Measurements from ENCODE around the gene PRDM1. TPM values are rescaled to one million over a fixed set of nuclear protein-coding genes. Genes with fewer than 3 reads are reported as not detected.

The PRDM1 gene
- total RNA-seq, 2 donors from 2014 or later, result 16.6 to 25.9 TPM

DNA sequence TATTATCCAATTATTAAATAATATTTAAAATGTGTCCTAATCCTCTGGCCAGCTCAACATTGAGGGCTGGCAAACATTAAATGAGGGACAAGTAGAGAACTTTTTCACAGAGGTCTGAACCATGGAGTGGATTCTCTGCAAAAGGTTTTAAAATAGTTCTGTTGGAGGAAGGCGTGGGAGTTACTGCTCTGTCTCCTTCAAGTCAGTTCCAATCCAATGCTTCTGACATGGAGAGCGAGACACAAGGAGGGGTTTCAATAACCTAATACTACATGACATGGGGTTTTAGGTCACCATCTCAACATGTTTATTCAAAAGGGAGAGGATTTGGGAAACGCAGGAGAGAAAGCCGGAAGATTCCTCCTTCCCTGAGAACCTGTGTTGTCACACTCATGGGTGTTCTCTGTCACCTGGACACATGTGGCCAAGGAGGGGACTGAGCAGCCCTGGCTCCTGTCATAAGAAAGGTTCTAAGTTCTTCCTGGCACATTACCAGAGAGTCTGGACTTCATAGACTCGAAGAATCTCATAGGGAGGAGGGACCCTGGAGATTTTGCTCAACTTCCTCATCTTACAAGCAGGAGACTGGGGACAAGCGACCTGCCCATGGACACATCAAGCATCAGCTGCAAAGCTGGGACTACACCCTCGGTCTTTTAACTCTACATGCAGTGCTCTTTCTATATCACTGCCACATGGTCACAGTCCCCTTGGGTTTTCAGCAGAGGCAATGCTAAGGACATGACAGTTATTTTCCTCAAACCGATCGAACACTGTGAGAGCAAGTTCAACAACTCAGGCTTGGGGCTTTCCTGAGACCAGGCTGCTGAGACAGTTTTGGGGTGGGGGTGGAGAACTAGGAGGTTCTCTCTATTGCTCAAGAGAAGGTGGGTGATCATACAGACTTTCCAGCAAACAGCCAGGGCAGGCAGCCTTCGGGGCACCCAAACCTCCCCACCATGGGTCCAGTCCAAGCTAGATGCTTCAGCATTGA lies 38.6 kb downstream of the PRDM1 start:
- DNase-seq (no peak), ATAC-seq (no peak)
- intact Hi-C loops (cut with DNase I, micrococcal nuclease), result no loop called here

DNA sequence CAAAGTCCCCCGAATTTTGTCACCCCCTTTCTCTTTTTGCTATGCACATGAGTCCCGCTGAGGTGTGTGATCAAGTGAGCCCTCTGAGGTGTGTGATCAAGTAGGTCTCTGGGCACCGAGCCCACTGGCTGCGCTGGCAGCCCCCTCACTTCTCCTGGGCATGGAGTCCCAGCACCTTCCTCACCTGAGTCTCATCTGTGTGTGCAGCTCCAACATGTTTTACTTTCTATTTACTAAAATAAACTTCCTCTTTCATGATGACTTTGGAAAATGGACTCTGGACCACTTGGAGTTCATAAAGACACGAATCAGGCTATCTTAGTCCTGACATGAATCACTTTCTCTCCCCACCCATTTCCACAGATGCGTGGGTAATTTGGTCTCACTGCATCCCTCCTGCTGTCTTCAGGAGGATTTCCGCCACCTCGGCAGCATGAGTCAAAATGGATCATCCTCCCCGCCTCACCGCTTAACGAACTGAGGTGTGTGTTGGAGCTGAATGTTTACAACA lies 39.8 kb downstream of the PRDM1 start:
- peak; percentile 88 for ATAC-seq
- peak; percentile 44 to 54 for DNase-seq
- intact Hi-C loops (cut with DNase I, micrococcal nuclease), result no loop called here

DNA sequence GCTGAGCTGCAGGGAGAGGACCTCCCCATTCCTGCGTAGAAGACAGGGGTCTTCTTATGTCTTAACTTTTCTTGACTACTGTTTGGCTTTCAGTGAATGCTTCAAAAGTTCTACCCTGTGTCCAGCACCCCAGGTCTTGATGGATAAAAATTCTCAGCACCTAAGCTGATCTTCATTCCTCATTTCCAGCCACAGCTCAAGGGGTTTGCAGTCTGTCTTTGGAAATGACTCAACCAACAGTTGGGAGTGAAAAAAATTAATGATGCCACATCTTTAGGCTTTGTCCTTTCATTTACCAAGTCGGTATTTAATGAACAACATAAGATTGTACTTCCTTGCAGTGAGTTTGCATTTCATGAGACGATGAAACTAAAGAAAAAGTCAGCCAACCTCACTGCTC lies 40.3 kb downstream of the PRDM1 start:
- ATAC-seq (no peak), DNase-seq (no peak)
- intact Hi-C loops (cut with DNase I, micrococcal nuclease), result no loop called here

DNA sequence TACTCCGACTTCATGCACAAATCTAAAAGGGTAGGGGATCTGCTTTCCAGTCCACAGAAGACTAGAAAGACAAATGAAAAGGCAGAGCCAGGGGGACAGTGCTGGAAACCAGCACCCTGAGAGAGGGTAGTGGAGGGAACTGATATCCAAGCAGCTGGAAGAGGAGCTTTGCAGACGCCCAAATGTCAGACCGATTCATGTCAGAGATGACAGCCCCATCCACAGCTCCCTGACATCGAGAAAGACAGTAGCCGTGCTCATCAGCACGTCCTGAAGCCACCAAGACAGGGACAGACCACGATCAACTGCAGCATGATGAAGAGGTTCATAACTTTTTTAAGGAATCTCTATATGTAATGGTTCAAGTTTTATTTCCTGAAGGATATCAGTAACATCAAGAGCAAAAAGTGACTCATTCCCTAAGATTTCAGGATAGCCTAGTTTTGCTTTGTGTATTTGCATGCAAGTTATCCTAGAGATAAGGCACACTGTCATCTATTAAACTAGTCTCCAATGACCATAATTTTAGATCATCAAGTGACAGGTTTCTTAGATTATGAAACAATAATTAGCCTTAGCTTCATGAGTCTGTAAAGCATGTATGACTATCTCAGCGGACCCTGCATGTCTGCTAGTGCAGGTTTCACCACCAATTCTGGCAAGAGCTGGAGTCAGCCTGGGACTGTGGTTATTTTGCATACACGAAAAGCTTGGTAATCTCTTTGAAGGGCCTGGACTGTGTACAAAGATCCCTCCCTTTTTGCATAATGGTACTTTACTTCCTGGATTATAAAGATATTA lies 43.0 kb downstream of the PRDM1 start:
- ATAC-seq (peak; percentile 75), DNase-seq (peak in 1 of 2 donors; percentile 33)
- intact Hi-C loops (cut with DNase I, micrococcal nuclease), result no loop called here

DNA sequence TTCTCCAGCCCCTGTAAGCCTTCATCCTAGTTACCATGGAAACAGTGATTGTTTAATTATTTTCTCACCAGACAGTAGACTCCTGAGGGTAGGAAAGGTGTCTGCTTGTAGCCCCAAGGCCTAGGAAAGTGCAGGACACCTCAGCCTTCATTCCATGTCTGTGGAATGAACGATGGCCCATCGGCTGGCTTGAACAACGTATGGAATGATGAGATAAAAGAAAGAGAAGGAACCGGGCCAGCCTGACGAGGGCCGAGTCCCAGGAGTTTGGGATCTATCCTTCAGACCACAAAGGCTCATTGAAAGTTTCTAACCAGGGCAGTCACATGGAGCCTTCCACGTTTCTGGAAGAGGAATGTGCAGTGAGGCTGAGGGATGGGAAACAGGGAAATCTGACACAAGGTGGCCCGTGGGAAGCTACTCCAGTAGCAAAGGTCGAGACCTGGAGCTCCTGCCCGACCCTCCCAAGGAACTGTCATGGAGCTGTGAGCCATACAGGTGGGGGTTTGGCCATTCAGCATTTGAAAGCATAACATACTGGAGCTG lies 46.1 kb downstream of the PRDM1 start:
- DNase-seq, result no peak
- intact Hi-C loops (cut with DNase I, micrococcal nuclease), result no loop called here
- ATAC-seq, result no peak

DNA sequence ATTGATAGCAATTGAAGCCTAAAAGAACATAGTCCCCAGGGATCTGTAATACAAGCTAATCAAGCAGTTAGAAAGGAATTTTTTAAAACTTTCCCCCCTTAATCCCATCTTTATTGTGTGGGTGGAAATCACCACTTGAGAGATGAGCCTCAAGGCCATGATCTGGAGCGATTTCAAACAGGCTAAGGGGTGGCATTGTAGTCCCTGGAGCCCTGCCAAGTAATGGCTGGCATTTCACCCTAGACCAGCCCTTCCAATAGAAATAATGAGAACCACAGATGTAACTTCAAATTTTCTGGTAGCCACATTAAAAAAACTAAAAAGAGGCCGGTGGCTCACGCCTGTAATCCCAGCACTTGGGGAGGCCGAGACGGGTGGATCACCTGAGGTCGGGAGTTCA lies 46.9 kb downstream of the PRDM1 start:
- intact Hi-C loops (cut with DNase I, micrococcal nuclease), result no loop called here
- ATAC-seq (no peak), DNase-seq (no peak)

DNA sequence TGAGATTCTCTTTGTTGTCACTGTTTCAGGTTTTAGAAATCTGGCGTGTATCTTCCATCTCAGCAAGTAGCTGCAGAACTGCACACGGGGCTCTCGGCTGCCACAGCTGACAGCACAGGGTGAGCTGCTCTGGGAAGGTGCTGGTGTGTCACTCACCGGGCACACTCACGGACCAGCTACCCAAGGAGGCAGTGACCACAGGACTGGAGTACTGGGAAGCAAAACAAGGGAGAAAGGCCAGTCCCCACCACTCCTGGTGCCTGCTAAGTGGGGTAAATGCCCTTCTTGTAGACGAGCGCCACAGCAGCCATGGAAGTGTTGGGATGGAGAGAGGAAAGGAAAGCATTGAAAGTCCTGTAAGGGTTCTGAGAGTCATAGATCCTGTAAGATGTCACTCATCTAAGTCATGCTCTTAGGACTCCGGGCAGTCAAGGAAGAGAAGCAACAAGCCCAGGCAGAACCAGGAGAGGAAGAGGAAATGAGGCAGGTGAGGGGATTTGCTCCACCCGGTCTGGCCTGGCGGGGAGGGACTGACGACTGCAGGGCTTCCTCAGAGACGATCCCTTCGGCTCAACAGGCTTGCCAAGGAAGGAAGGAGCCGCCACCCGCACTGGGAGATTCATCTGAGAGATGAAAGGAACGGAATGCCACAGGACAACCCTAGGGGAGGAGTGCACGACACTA lies 48.1 kb downstream of the PRDM1 start:
- intact Hi-C loops (cut with DNase I, micrococcal nuclease), result no loop called here
- no peak for DNase-seq
- ATAC-seq, result peak; percentile 31

DNA sequence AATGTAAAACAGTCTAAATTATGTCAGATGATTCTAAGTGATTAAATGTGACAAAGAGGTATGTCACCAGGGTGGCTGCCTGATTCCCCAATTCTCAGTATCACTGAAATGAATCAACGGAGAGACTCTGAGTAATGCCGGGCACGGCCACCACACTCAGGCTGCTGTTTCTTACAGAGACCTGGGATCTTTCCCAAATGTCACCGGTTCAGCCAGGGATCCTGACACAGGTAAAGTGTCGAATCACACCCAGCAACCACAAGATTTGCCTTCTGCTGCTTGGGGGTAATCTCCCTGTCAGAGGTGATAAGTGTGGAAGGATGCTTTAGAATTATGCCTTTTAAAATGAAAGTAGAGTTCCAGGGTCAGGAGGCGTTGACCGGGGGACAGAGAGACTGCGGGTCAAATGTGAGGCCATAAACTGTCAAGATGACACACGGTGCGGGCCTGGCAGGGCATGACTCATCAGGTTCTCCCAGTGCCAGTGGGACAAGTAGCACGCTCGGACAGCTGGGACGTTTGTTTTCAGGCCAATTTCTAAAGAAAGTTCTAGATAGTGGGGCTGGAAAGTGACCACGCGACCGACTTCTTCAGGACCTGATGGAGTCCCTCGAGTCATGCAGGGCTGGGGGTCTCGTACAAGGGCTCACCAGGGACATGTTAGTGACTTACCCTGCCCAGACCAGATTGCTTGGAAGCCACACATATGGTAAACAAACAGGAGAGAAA lies 48.9 kb downstream of the PRDM1 start:
- intact Hi-C loops (cut with DNase I, micrococcal nuclease), result no loop called here
- DNase-seq, result peak; percentile 42 to 68
- peak; percentile 93 for ATAC-seq

DNA sequence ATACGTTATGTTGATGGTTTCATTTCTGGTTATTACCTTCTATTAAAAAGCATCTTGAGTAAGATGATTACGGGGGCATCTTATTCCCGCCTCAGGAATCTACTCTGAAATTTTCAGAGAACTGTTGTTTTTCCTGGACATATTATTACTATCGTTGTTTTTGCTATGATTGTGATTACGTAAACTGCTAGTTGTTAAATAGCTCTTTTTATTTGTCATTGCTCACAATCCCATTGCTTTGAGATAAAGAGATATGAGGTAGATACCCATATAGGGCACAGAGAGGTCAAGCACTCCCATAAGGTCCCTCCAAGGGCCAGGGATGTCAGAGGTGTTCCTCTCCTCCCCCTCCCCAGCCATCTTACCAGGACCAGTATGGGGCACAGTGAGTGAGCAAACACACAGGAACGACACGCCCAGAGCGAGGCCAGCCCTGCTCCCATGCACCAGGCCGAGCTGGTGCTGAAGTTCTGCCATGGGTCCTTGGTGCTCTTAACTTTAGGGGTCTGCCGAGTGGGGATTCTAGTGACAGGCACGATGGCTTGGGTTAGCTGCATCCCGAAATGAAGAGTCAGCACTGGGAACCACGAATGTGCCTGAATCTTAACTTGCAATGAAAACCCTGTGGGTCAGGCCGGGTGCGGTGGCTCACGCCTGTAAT lies 49.9 kb downstream of the PRDM1 start:
- no peak for DNase-seq
- intact Hi-C loops (cut with DNase I, micrococcal nuclease), result no loop called here
- peak; percentile 42 for ATAC-seq

DNA sequence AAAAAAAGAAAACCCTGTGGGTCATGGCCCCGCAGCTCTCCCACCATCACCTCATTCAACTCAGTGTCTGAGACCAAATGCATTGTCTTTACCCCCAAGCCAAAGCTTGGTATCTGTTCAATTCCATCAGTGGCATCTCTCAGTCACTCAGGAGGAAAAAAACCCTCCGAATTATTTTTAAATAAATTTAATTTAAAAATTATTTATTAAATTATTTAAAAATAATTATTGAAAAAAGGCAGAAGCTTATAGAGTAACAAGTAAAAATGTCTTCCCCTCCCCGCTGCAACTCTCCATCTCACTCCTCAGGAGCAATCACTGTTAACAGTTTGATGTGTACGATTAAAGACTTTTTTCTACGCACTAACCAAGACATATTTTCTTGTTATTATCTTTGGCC lies 50.7 kb downstream of the PRDM1 start:
- DNase-seq (no peak), ATAC-seq (no peak)
- intact Hi-C loops (cut with DNase I, micrococcal nuclease), result no loop called here

DNA sequence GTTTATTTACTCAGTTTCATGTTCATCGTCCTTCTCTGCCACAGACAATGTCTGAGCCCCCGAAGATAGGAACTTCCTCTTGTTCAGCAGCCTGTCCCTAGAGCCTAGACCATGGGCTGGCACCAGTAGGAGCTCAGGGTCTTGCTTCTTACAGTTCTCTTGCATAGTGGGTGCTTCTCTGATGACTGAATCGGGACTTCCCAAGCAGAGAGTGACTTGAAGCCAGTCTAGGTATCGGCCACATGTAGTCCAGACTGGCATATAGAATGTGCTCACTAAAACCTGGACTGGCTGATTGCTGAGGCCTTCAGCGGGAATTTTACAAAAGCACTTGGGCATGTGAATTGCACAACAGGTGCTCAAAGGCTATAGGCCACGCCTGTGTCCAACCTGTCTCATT lies 52.0 kb downstream of the PRDM1 start:
- intact Hi-C loops (cut with DNase I, micrococcal nuclease), result no loop called here
- ATAC-seq (no peak), DNase-seq (no peak)

DNA sequence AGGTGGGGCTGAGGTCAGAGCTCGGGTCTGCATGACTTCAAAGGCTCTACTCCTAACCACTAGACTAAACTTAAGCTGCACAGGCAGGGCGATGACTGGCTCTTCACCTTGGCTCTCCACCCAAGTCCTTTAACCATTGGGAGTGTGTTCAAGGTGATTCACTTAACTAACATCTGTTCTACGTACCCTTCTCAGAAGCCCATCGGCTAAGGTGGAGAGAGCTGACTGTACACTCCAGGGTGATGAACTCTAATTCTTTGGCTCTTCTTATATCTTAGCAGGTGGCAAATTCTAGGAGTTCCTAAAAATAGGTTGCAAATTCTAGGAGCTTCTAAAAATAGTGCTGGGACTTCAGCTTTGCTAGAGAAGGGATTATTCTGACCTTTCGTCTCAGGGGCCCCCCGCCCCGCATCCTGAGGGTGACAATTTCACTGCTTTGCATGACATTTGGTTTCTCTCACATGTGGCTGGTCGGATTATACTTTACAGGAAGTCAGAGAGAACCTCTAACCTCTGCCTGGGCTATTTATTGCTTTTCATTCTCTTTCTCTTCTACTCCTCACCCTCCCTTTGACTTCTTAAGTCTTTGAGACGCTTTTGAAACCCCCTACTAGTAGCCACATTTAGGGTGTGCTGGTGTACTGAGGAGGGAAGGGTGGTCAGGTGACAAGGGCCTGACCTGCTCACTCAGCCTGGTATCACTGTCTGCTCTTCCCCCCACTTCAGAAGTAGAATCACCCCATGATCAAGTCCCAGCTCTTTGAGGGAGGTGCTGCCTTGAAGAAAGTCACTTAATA lies 55.5 kb downstream of the PRDM1 start:
- peak in 1 of 2 donors; percentile 31 for DNase-seq
- peak; percentile 45 for ATAC-seq
- intact Hi-C loops (cut with DNase I, micrococcal nuclease), result no loop called here

DNA sequence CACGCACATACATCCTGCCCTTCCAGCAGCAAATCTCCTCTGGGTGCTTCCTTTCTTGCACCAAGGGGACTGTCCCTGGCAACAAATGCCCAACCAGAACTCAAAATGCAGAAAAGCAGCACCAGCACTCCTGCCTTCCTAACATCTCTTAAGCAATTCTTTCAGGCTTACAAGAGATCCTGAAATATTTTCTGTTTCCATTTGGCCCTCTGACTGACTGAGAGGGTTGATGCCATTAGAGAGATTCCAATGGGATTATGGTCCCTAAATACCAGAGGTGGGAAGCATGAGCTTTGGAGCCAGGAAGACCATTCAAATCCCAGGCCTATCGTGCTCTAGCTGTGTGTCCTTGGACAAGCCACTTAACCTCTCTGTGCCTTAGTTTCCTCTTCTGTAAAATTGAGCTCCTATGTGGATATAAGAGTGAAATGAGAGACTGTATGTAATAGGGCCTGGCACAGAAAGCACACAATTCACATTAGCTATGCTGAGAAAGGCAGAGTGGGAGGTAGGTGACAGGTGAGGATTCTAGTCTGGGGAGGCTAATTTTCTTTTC lies 56.8 kb downstream of the PRDM1 start:
- DNase-seq (no peak), ATAC-seq (no peak)
- intact Hi-C loops (cut with DNase I, micrococcal nuclease), result no loop called here

DNA sequence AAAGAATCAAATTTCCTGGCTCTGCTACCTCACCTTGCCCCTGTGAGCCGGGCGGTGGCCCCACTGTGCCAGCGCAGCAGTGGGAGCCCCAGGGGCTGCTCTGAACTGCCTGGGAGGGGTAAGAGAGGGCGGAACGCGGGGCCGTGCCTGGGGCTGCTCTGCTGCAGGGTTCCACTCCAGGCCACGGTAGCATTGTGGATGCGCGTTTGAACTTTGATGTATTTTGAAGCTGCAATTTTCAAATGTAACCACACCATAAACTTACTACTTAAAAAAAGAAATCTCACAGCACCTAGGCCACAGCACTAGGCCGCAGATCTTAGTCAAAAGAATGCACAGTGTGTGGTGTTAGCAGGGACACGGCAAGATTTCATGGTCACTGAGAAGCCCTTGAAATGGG lies 57.5 kb downstream of the PRDM1 start:
- no peak for DNase-seq
- ATAC-seq, result no peak
- intact Hi-C loops (cut with DNase I, micrococcal nuclease), result no loop called here

DNA sequence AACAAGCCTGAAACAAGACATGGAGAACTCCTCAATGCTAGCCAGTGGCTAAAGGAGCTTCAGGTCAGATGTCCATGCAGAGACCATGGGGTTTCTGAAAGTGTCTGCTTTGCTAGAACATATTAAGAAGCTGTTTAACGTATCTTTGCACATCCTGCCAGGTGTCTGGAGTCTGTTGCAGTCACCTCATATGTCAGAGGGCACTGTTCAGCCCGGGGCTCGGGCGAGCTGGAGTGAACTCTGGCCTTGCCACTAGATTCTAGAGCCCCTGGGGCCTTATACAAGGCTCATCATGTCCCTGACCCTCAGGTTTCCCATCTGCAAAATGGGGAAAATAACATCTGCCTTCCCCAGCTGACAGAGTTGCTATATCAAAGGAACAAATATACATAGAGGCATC lies 59.0 kb downstream of the PRDM1 start:
- DNase-seq, result no peak
- intact Hi-C loops (cut with DNase I, micrococcal nuclease), result no loop called here
- no peak for ATAC-seq

DNA sequence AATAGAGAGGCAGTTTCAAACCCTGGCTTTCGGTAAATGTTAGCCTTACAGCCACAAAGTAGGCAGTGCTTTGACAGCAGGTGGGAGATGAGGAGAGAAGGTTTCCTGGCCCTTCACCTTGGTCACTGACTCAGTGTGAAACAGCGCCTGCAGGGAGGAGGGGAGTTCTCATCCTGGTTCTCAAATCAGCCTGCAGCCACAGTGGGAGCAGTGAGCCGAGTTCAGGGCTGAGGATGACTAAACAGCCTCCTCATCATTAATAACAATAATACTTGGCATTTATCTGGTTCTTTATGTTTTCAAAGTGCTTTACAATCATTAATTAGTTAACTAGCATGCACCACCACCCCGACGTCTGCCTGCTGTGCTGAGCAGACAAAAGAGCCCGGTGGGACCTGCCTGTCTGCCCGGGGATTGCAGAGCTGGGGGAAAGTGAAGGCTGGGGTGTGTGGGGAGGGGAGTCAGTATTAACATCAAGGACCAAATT lies 59.6 kb downstream of the PRDM1 start:
- no peak for ATAC-seq
- no peak for DNase-seq
- intact Hi-C loops (cut with DNase I, micrococcal nuclease), result no loop called here
